Measurements from ENCODE around the gene STK31.

STK31 gene, protein sequence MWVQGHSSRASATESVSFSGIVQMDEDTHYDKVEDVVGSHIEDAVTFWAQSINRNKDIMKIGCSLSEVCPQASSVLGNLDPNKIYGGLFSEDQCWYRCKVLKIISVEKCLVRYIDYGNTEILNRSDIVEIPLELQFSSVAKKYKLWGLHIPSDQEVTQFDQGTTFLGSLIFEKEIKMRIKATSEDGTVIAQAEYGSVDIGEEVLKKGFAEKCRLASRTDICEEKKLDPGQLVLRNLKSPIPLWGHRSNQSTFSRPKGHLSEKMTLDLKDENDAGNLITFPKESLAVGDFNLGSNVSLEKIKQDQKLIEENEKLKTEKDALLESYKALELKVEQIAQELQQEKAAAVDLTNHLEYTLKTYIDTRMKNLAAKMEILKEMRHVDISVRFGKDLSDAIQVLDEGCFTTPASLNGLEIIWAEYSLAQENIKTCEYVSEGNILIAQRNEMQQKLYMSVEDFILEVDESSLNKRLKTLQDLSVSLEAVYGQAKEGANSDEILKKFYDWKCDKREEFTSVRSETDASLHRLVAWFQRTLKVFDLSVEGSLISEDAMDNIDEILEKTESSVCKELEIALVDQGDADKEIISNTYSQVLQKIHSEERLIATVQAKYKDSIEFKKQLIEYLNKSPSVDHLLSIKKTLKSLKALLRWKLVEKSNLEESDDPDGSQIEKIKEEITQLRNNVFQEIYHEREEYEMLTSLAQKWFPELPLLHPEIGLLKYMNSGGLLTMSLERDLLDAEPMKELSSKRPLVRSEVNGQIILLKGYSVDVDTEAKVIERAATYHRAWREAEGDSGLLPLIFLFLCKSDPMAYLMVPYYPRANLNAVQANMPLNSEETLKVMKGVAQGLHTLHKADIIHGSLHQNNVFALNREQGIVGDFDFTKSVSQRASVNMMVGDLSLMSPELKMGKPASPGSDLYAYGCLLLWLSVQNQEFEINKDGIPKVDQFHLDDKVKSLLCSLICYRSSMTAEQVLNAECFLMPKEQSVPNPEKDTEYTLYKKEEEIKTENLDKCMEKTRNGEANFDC

DNA sequence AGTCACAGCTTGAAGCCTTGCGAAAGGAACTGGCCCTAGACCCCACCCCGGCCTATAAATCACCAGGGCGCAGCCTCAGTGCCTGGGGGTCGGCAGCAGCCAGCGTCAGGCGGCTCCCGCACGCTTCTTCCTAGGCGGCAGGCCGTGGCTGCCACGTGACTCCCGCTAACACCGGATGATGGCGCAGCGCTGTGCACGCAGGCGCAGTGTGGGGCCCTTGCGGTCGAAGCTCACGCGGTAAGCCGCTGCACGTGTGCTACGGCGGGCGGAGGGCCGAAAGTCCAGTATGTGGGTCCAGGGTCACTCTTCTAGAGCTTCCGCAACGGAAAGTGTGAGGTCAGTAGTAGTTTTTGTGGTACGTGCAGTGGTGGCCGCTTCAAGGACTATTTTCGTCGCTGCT, at the start of gene STK31:
STK31 (plus strand) TSS at position 220 of the 400 bp plus-strand sequence; CDS start at position 287, 67 bp downstream.
- H3K4me3 ChIP-seq (ENCODE audit: low read depth, low read length), result no peak within 1 kb of the TSS
- TF ChIP-seq, protein P1, sequence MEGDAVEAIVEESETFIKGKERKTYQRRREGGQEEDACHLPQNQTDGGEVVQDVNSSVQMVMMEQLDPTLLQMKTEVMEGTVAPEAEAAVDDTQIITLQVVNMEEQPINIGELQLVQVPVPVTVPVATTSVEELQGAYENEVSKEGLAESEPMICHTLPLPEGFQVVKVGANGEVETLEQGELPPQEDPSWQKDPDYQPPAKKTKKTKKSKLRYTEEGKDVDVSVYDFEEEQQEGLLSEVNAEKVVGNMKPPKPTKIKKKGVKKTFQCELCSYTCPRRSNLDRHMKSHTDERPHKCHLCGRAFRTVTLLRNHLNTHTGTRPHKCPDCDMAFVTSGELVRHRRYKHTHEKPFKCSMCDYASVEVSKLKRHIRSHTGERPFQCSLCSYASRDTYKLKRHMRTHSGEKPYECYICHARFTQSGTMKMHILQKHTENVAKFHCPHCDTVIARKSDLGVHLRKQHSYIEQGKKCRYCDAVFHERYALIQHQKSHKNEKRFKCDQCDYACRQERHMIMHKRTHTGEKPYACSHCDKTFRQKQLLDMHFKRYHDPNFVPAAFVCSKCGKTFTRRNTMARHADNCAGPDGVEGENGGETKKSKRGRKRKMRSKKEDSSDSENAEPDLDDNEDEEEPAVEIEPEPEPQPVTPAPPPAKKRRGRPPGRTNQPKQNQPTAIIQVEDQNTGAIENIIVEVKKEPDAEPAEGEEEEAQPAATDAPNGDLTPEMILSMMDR (IDR thresholded peaks at IDR 0.05; ENCODE audit: low read depth, low read length), result no peak

DNA sequence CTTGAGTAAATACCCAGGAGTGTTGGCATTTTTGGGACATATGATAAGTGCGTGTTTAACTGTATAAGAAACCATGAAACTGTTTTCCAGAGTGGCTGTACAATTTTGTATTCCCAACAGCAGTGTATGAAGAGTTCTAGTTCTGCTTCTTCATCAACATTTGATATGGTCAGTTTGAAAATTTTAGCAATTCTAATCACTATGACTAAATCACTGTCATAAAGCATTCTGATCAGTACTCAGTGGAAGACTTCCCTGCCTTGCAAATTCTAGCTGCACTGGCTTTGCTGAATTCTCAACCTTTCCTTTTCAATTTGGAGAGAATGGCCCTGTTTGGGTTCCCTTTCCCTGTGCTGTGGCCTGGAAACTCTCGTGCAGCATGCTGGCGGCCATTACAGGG, 48.6 kb upstream of the STK31 start:
- TF ChIP-seq, protein P1 (IDR thresholded peaks at IDR 0.05; ENCODE audit: low read depth, low read length), result no peak
- H3K4me3 ChIP-seq (ENCODE audit: low read depth, low read length), result no peak overlapping the region

DNA sequence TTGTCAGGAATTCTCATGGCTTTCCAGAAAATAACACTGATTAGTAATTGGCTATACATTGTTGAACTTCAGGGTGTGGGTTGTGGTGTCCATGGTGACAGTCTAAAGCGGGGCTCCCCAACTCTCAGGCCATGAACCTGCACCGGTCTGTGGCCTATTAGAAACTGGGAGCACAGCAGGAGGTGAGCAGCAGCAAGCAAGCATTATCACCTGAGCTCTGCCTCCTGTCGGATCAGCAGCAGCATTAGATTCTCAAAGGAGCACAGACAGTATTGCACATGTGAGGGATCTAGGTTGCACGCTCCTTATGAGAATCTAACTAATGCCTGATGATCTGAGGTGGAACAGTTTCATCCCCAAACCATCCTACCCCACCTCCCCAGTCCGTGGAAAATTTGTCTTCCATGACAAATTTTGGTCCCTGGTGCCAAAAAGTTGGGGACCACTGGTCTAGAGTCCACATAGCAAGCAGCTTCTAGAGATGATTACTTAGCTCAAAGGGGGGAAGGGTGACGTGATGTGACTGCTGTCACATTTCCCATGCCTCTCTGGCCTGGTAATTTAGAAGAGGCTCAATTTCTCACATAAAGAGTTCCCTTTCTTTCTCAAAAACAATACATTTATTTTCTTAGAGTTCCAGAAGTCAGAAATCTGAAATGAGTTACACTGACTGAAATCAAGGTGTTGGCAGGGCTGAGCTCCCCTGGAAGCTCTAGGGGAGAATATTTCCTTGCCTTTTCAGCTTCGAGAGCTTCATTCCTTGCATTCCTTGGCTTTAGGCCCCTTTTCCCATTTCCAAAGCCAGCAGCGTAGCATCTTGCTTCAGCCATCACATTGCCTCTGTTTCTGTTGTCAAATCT, 47.7 kb upstream of the STK31 start:
- TF ChIP-seq, protein P1 (IDR thresholded peaks at IDR 0.05; ENCODE audit: low read depth, low read length), result no peak
- H3K4me3 ChIP-seq (ENCODE audit: low read depth, low read length), result no peak overlapping the region

DNA sequence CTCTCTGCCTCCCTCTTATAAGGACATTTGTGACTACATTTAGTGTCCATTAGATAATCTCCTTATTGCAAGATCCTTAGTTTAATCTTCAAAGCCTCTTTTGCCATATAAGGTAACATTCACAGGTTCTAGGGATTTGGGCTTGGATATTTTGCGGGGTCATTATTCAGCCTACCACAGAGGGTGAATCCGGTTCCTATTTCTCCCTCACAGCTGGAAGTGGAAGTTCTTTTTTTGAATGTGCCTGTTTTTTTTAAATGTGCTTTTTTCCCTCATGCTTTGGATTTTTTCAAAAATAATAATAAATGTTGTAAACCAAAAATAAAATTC, 47.1 kb upstream of the STK31 start:
- TF ChIP-seq, protein P1 (IDR thresholded peaks at IDR 0.05; ENCODE audit: low read depth, low read length), result no peak
- no peak overlapping the region for H3K4me3 ChIP-seq (ENCODE audit: low read depth, low read length)

DNA sequence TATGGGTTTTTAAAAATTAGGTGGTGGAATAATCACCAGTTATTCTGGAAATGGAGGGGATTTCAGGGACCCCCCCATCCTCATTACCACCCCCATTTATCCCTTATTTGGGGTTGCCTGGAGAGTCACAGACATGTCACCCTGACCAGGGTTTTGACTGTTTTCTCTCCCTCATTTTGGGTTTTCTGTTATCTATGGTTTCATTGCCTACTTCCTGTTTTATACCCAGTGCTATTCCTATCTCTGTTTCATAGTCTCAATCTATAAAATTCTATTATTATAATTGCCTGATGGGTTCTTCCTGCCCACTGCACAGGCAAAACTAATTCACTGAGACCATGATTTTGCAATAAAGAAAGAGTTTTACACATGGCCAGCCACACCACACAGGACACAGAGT, 45.9 kb upstream of the STK31 start:
- H3K4me3 ChIP-seq (ENCODE audit: low read depth, low read length), result no peak overlapping the region

DNA sequence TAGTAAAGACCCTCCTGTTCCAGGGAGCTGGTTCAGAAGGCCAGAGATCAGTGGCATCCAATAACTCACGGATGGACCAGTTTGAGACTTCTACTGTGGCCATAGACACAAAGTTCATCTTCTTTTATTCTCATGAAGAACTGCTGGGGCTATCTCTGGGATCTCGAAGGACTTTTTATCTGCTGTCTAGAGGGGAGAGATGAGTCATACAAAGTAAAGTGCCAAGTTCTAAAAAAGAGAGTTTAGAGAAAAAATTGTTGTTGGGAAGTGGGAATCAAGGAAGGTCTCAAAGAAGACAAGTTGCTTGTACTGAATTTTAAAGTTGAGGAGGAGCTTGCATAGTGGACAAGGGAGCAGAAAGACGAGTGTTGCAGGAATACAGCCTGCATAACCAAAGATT, 38.0 kb upstream of the STK31 start:
- TF ChIP-seq, protein P1 (IDR thresholded peaks at IDR 0.05; ENCODE audit: low read depth, low read length), result no peak
- H3K4me3 ChIP-seq (ENCODE audit: low read depth, low read length), result no peak overlapping the region

More for the DNA sequence above, 45.9 kb upstream of the STK31 start:
- TF ChIP-seq, protein P1 (IDR thresholded peaks at IDR 0.05; ENCODE audit: low read depth, low read length), result no peak
